ENCODE data around the gene SEC11A.
"Not testable (repeated sequence)": the region's sequence is repeated elsewhere in the genome, so short reads cannot be mapped to it uniquely, and the experiment has no call there.

Gene SEC11A

DNA sequence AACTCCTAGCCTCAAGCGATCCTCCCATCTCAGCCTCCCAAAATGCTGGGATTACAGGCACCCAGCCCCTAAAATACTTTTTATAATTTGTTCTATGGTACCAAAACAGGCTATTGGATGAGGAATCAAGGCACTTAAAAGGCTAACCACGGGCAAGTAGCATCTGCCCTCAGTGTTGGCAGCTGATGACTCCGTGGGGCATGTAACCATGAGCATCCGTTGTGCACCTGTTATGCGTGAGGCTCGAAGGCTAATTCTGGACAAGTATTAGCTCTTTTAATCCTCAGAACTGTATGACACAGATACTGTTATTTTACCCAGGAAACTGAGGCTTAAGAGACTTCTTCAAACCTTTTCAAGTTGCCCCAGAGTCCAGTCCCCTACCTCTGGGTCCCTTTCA is 72.1 kb downstream of the SEC11A start:
- DNase-seq (ENCODE audit: low read depth) = no peak
- TF ChIP-seq, protein P1, sequence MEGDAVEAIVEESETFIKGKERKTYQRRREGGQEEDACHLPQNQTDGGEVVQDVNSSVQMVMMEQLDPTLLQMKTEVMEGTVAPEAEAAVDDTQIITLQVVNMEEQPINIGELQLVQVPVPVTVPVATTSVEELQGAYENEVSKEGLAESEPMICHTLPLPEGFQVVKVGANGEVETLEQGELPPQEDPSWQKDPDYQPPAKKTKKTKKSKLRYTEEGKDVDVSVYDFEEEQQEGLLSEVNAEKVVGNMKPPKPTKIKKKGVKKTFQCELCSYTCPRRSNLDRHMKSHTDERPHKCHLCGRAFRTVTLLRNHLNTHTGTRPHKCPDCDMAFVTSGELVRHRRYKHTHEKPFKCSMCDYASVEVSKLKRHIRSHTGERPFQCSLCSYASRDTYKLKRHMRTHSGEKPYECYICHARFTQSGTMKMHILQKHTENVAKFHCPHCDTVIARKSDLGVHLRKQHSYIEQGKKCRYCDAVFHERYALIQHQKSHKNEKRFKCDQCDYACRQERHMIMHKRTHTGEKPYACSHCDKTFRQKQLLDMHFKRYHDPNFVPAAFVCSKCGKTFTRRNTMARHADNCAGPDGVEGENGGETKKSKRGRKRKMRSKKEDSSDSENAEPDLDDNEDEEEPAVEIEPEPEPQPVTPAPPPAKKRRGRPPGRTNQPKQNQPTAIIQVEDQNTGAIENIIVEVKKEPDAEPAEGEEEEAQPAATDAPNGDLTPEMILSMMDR (conservative IDR thresholded peaks at IDR 0.05; ENCODE audit: low read depth, low read length) = no peak
- H3K4me3 ChIP-seq (ENCODE audit: low read depth, low read length) = no peak overlapping the region

DNA sequence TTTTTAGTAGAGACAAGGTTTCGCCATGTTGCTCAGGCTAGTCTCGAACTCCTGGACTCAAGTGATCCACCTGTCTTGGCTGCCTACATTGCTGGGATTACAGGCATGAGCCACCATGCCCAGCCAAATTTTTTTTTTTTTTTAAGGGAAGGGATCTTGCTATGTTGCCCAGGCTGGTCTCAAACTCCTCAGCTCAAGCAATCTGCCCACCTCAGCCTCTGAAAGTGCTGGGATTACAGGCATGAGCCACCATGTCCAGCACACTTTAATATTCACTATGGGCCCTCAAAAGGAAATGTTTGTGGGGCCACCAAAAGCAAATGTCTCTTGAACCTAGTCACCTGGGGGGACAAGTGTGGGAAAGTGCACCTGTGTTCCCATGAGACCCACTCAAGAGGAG is 73.3 kb downstream of the SEC11A start:
- not testable (repeated sequence) for H3K4me3 ChIP-seq (ENCODE audit: low read depth, low read length); DNase-seq (ENCODE audit: low read depth)

- not testable (repeated sequence) for H3K4me3 ChIP-seq (ENCODE audit: low read depth, low read length); DNase-seq (ENCODE audit: low read depth)
Observed at GRCh38 chr15:84641871-84642270, 74.1 kb downstream of the SEC11A start.

GRCh38 chr15:84638103-84638502 is 77.8 kb downstream of the SEC11A start:
- H3K4me3 ChIP-seq (ENCODE audit: low read depth, low read length) = no peak overlapping the region
- DNase-seq (ENCODE audit: low read depth) = peak; percentile 41
- TF ChIP-seq, protein P1 (conservative IDR thresholded peaks at IDR 0.05; ENCODE audit: low read depth, low read length) = peak; percentile 17

GRCh38 chr15:84634228-84634837 is 81.6 kb downstream of the SEC11A start:
- TF ChIP-seq, protein P1 (conservative IDR thresholded peaks at IDR 0.05; ENCODE audit: low read depth, low read length) = no peak
- H3K4me3 ChIP-seq (ENCODE audit: low read depth, low read length) = peak overlapping the region; percentile 77
- no peak for DNase-seq (ENCODE audit: low read depth)

GRCh38 chr15:84633311-84634227 is 82.4 kb downstream of the SEC11A start:
- TF ChIP-seq, protein P1 (conservative IDR thresholded peaks at IDR 0.05; ENCODE audit: low read depth, low read length) = no peak
- DNase-seq (ENCODE audit: low read depth) = peak; percentile 76

GRCh38 chr15:84631706-84632272 is 84.2 kb downstream of the SEC11A start:
- TF ChIP-seq, protein P1 (conservative IDR thresholded peaks at IDR 0.05; ENCODE audit: low read depth, low read length) = no peak
- H3K4me3 ChIP-seq (ENCODE audit: low read depth, low read length) = peak overlapping the region; percentile 81
- peak; percentile 42 for DNase-seq (ENCODE audit: low read depth)

More at GRCh38 chr15:84633311-84634227, 82.4 kb downstream of the SEC11A start:
- peak overlapping the region; percentile 77 for H3K4me3 ChIP-seq (ENCODE audit: low read depth, low read length)

All from choroid plexus epithelial cell (primary cell).